ENCODE measurements around the gene CYP2C9. TPM values are rescaled to one million over a fixed set of nuclear protein-coding genes. Genes with fewer than 3 reads are reported as not detected.
"Not testable (repeated sequence)": the region's sequence is repeated elsewhere in the genome, so short reads cannot be mapped to it uniquely, and the experiment has no call there.

CYP2C9 gene
- total RNA-seq, 4 donors from 2014 or later, result 0.81 to 1.4 TPM; not detected in 2

DNA sequence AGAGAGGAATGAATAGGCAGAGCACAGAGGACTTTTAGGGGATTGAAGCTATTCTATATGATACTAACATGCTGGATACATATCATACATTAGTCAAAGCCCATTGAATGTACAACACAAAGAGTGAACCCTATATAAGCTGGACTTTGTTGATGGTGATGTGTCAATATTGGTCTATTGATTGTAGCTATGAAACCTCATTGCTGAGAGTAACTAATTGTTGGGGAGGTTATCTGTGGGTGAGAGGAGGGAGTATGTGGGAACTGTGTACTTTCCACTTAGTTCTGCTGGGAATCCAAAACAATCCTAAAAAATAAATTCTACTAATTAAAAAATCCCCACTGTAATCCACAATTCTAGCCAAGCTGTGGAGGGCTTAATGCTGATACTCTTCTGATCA lies 22.0 kb upstream of the CYP2C9 start:
- TF ChIP-seq, protein P1, sequence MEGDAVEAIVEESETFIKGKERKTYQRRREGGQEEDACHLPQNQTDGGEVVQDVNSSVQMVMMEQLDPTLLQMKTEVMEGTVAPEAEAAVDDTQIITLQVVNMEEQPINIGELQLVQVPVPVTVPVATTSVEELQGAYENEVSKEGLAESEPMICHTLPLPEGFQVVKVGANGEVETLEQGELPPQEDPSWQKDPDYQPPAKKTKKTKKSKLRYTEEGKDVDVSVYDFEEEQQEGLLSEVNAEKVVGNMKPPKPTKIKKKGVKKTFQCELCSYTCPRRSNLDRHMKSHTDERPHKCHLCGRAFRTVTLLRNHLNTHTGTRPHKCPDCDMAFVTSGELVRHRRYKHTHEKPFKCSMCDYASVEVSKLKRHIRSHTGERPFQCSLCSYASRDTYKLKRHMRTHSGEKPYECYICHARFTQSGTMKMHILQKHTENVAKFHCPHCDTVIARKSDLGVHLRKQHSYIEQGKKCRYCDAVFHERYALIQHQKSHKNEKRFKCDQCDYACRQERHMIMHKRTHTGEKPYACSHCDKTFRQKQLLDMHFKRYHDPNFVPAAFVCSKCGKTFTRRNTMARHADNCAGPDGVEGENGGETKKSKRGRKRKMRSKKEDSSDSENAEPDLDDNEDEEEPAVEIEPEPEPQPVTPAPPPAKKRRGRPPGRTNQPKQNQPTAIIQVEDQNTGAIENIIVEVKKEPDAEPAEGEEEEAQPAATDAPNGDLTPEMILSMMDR (IDR thresholded peaks at IDR 0.05), result no peak
- no peak for TF ChIP-seq POLR2A (IDR thresholded peaks at IDR 0.05)
- DNase-seq (ENCODE audit: low spot score in 2 of 2), result no peak
- H3K4me3 ChIP-seq (ENCODE audit: low read depth, poor library complexity, severe bottlenecking), result no peak overlapping the region
- intact Hi-C loops (cut with DNase I; ENCODE audit: low total_unique reads), result no loop called here

DNA sequence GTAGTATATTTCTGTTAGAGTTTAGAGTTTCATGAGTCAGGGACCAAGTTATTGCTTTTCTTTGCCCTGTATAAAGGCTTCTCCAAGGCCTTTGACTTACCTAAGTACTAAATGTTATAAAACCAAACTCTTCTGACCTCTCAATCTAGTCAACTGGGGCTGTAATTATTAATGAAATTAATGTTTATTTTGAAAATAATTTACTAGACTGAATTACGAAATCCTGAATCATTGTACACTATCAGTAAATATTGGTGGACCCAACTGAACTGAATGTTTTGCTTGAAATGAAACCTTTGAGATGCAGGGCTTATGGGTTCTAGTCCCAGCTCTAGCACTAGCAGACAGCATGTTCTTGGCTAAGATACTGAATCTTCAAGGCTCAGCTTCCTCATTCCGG lies 1.7 kb upstream of the CYP2C9 start:
- no peak for TF ChIP-seq POLR2A (IDR thresholded peaks at IDR 0.05)
- TF ChIP-seq, protein P1 (IDR thresholded peaks at IDR 0.05), result no peak
- DNase-seq (ENCODE audit: low spot score in 2 of 2), result no peak
- 75 to 76% methylated on average over 2 of the region's 2 CpGs for WGBS, 2 donors
- H3K4me3 ChIP-seq (ENCODE audit: low read depth, poor library complexity, severe bottlenecking), result no peak overlapping the region
- intact Hi-C loops (cut with DNase I; ENCODE audit: low total_unique reads), result no loop called here

- intact Hi-C loops (cut with DNase I; ENCODE audit: low total_unique reads); H3K4me3 ChIP-seq (ENCODE audit: low read depth, poor library complexity, severe bottlenecking); DNase-seq (ENCODE audit: low spot score in 2 of 2): not testable (repeated sequence)
- WGBS, 2 donors, result 77 to 85% methylated on average over 5 of the region's 5 CpGs
These were observed 5.1 kb downstream of the CYP2C9 start for GRCh38 chr10:94943432-94944103.

- DNase-seq (ENCODE audit: low spot score in 2 of 2); H3K4me3 ChIP-seq (ENCODE audit: low read depth, poor library complexity, severe bottlenecking); intact Hi-C loops (cut with DNase I; ENCODE audit: low total_unique reads): not testable (repeated sequence)
- WGBS, 2 donors, result 81 to 94% methylated on average over 4 of the region's 4 CpGs
These were observed 7.7 kb downstream of the CYP2C9 start for GRCh38 chr10:94946181-94946580.

- H3K4me3 ChIP-seq (ENCODE audit: low read depth, poor library complexity, severe bottlenecking), result no peak overlapping the region
- TF ChIP-seq, protein P1 (IDR thresholded peaks at IDR 0.05), result no peak
- no peak for TF ChIP-seq POLR2A (IDR thresholded peaks at IDR 0.05)
- no peak for DNase-seq (ENCODE audit: low spot score in 2 of 2)
- intact Hi-C loops (cut with DNase I; ENCODE audit: low total_unique reads), result no loop called here
- WGBS, 2 donors, result 4 to 5% methylated on average over 1 of the region's 1 CpG
These were observed 25.4 kb downstream of the CYP2C9 start for GRCh38 chr10:94963901-94964300.

DNA sequence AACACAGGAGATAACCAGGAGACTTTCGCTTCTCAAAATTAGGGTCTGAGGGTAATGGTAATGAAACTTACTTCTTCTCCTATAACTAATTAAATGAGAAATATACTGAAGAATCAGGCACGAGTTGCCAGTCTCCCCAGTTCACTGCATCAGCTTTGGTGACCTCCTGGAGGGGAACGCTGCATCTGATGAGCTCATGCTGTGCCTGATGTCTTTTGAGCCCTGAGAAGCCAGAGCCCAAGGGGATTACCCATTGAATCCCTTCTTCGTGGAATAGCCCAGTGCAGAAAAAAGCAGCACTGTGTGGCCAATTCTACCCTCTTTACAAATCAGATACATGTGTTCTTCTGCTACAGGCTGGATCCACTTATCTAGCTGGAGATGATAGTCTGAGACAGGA lies 45.1 kb downstream of the CYP2C9 start:
- intact Hi-C loops (cut with DNase I; ENCODE audit: low total_unique reads), result no loop called here
- DNase-seq (ENCODE audit: low spot score in 2 of 2), result no peak
- WGBS, 2 donors, result 45 to 57% methylated on average over 4 of the region's 4 CpGs
- H3K4me3 ChIP-seq (ENCODE audit: low read depth, poor library complexity, severe bottlenecking), result no peak overlapping the region
- TF ChIP-seq POLR2A (IDR thresholded peaks at IDR 0.05), result no peak
- TF ChIP-seq, protein P1 (IDR thresholded peaks at IDR 0.05), result no peak

DNA sequence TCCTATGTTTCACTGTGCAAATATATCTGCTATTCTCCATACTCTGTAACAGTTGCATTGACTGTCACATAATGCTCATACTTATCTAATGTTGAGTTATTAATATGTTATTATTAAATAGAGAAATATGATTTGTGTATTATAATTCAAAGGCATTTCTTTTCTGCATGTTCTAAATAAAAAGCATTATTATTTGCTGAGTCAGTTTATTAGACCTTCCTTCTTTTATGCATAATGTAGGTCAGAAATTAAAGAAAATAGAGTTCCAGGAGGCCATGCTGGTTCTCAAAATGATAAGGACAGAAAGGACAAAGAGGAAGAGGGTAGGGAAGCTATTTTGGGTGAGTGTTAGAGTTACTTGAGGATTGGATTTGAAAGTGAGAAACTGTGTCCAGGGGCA lies 50.7 kb downstream of the CYP2C9 start:
- TF ChIP-seq POLR2A (IDR thresholded peaks at IDR 0.05), result no peak
- TF ChIP-seq, protein P1 (IDR thresholded peaks at IDR 0.05), result no peak
- intact Hi-C loops (cut with DNase I; ENCODE audit: low total_unique reads), result no loop called here
- H3K4me3 ChIP-seq (ENCODE audit: low read depth, poor library complexity, severe bottlenecking), result no peak overlapping the region
- DNase-seq (ENCODE audit: low spot score in 2 of 2), result no peak
